ENCODE results near the gene MED26. TPM values are rescaled to one million over a fixed set of nuclear protein-coding genes. Genes with fewer than 3 reads are reported as not detected.
A peak's percentile ranks its signal among the peaks of the same experiment; 100 is the strongest.

Gene MED26
- total and polyA plus RNA-seq, 9 of the 15 experiments (the other 6 are each of a cell fraction or from before 2014, with no cell fraction given): 0.71 to 15.1 (median 6.2) TPM

DNA sequence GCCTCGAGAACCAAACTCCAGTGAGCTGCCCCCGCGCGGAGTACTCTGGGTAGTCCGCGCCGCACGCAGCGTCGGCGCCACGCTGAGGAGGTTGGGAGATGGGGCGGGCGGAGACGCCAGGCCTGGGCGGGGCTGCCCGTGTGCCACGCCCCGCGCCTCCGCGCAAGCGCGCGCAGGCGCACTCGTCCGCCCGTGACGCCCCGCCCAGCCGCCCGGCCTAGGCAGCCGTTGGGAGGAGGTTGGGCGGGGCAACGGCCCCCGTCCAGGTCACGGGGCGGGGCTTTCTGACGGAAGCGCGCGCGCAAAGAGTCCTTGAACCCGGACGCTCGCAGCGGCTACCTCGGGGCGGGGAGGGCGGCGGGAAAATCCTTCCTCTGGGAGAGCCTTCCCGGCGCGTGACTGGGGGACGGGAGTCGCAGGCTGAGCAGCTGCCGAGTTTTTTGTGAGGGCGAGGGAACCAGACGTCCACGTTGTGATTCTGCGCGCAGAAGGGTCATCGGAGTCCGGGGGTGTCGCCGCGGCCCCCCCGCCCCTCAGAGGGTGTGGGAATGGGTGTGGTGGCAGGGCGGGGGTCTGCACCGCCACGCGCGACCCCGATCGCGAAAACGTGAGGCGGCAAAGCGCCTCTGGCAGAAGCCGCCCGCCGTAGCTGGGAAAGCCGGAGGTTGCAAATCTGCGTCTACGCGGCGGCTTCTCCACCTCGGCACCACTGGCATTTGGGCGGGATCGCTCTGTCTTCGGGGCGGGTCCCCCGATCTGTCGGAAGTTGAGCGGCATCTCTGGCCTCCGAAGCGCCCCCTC, at the start of gene MED26 (continued):
- TF ChIP-seq TRIM28 (IDR thresholded peaks at IDR 0.05): no peak
- peak; percentile 38 for TF ChIP-seq SAP30 (IDR thresholded peaks at IDR 0.05; ENCODE audit: borderline replicate concordance, insufficient read depth, low read depth, low read length, poor library complexity, severe bottlenecking)
- TF ChIP-seq RUNX1 (IDR thresholded peaks at IDR 0.05; ENCODE audit: low read depth): no peak
- peak; percentile 83 for TF ChIP-seq E2F8 (IDR thresholded peaks at IDR 0.05; ENCODE audit: low read depth, partially characterized antibody)
- TF ChIP-seq SMAD1 (IDR thresholded peaks at IDR 0.05; ENCODE audit: low read depth, low read length, partially characterized antibody): peak; percentile 16
- TF ChIP-seq RFX7 (CRISPR knock-in tag; IDR thresholded peaks at IDR 0.05): no peak
- TF ChIP-seq UBTF (IDR thresholded peaks at IDR 0.05; ENCODE audit: borderline replicate concordance in 1 of 2, low read depth in 2 of 2, low read length in 2 of 2): no peak; a peak in 1 of 4 replicates
- peak in 1 of 2 experiments; percentile 64; a peak in 2 of 4 replicates for TF ChIP-seq SIN3A (IDR thresholded peaks at IDR 0.05; ENCODE audit: borderline replicate concordance in 2 of 2, control insufficient read depth in 1 of 2, low read depth in 2 of 2, low read length in 2 of 2)
- no peak; the same call in 1 of the 2 replicates for TF ChIP-seq BHLHE40 (IDR thresholded peaks at IDR 0.05; ENCODE audit: low read length)
- TF ChIP-seq MBD2 (IDR thresholded peaks at IDR 0.05; ENCODE audit: borderline replicate concordance, low read depth): peak; percentile 25; the same call in 1 of the 2 replicates
- no peak for TF ChIP-seq CHCHD3 (CRISPR knock-in tag; IDR thresholded peaks at IDR 0.05)
- TF ChIP-seq CBX3 (IDR thresholded peaks at IDR 0.05; ENCODE audit: borderline replicate concordance in 1 of 2, low read length in 2 of 2): peak in 1 of 2 experiments; percentile 14; a peak in 1 of 3 replicates
- TF ChIP-seq YY1 (IDR thresholded peaks at IDR 0.05; ENCODE audit: borderline replicate concordance in 1 of 3, control insufficient read depth in 1 of 3, extremely low read depth in 1 of 3, insufficient read depth in 3 of 3, insufficient read length in 1 of 3, insufficient replicate concordance in 2 of 3, low read depth in 1 of 3, low read length in 2 of 3): peak in 2 of 3 experiments; percentile 34 to 68
- no peak for TF ChIP-seq ZNF655 (CRISPR knock-in tag; IDR thresholded peaks at IDR 0.05)
- peak; percentile 51 for TF ChIP-seq ESRRA (IDR thresholded peaks at IDR 0.05; ENCODE audit: borderline replicate concordance, low read depth)
- TF ChIP-seq EP400 (IDR thresholded peaks at IDR 0.05): peak; percentile 90
- TF ChIP-seq CCNT2 (IDR thresholded peaks at IDR 0.05; ENCODE audit: borderline replicate concordance, extremely low read depth, insufficient read length, low read depth, low read length): peak; percentile 90

Measured in K562 (cell line).